K562 (cell line): ENCODE measurements around the gene SMIM13. TPM values are rescaled to one million over a fixed set of nuclear protein-coding genes. Genes with fewer than 3 reads are reported as not detected.
A peak's percentile ranks its signal among the peaks of the same experiment; 100 is the strongest.

ENCODE experiments used
- ATAC-seq: fragments of 200-7000 bp; cut with Tn5 transposase; 3 replicates; pipeline ENCODE4 v1.9.1; 2020; ENCODE audit warnings: moderate library complexity
- Bru-seq: library from RNA; stranded (reverse); fragments of 400-500 nt; gene quantifications from one replicate; lab custom pipeline; 2021; lab: Mats Ljungman, UMichigan
- BruChase-seq, 2 experiments: library from RNA; stranded (reverse); fragments of 400-500 nt; gene quantifications; one replicate each; lab custom pipeline; 2021; lab: Mats Ljungman, UMichigan
- BruUV-seq: library from RNA; stranded (reverse); fragments of 400-500 nt; replicated peaks from 2 replicates; lab custom pipeline; 2021; lab: Mats Ljungman, UMichigan
- CTCF ChIA-PET: fragments of 300-600 bp; formaldehyde crosslinking; extraction: SDS; loops from one replicate; lab custom pipeline; 2021; ENCODE audit warnings: low intra/inter-chr PET ratio; lab: Yijun Ruan, JAX
- POLR2A ChIA-PET: fragments of 300-600, 350-650 bp; sonication (Branson Sonifier 250); formaldehyde crosslinking; extraction: SDS; loops from one replicate; lab custom pipeline; 2021; ENCODE audit warnings: antibody characterized with exemption, inconsistent platforms; lab: Yijun Ruan, JAX
- DNase-seq, 4 experiments: peaks; one replicate each; pipeline versions ENCODE4 v3.0.0 to v3.0.0-alpha.2; 2011 to 2018; ENCODE audit warnings: low spot score in 3 of 4, mixed read lengths in 3 of 4; ENCODE audit errors: extremely low read depth in 1 of 4
- FAIRE-seq: peaks from 2 replicates; lab custom pipeline; 2011; peaks lifted over from hg19 to GRCh38; lab: Jason Lieb, UNC
- H2AFZ ChIP-seq: 2 replicates; pipeline ENCODE4 v1.6.0; 2011; ENCODE audit warnings: low read depth, low read length, control low read depth, inconsistent platforms
- H3K27ac ChIP-seq: fragments of 200-600 bp; 3 replicates; pipeline ENCODE4 v1.8.0; 2011; ENCODE audit warnings: low read depth, mild to moderate bottlenecking, control low read depth, inconsistent platforms, low read length, moderate library complexity, mixed read lengths; ENCODE audit errors: extremely low read depth
- H3K27me3 ChIP-seq, 2 experiments: fragments of 300-600 bp in 1 of 2; 2 replicates in 1 of 2; 3 replicates in 1 of 2; pipeline versions ENCODE4 v1.6.0 to v1.8.0; 2011; ENCODE audit warnings: inconsistent platforms in 2 of 2, low read length in 2 of 2, mild to moderate bottlenecking in 1 of 2, mixed read lengths in 1 of 2, moderate library complexity in 1 of 2; ENCODE audit not compliant: control insufficient read depth in 2 of 2, insufficient read depth in 2 of 2
- H3K36me3 ChIP-seq: fragments of 300-600 bp; 3 replicates; pipeline ENCODE4 v1.8.0; 2011; ENCODE audit warnings: mild to moderate bottlenecking, low read length, inconsistent platforms; ENCODE audit not compliant: control insufficient read depth, insufficient read depth
- H3K4me1 ChIP-seq, 2 experiments: fragments of 200-600 bp in 1 of 2; replicated peaks in 1 of 2; 2 replicates in 1 of 2; 3 replicates in 1 of 2; pipeline versions ENCODE4 v1.5.1 to v1.8.0; 2011; ENCODE audit warnings: inconsistent platforms in 2 of 2, low read length in 2 of 2, mild to moderate bottlenecking in 1 of 2, mixed read lengths in 1 of 2, moderate library complexity in 1 of 2; ENCODE audit not compliant: control insufficient read depth in 2 of 2, insufficient read depth in 2 of 2
- H3K4me2 ChIP-seq: 2 replicates; pipeline ENCODE4 v1.6.1; 2011; ENCODE audit warnings: low read length, control low read depth, inconsistent platforms, mixed read lengths; ENCODE audit not compliant: insufficient read depth
- H3K4me3 ChIP-seq: fragments of 200-600 bp; sonication (generic), shearing (Covaris generic); 2 replicates; pipeline ENCODE4 v1.5.1; 2016; ENCODE audit warnings: control low read depth, inconsistent platforms
- H3K79me2 ChIP-seq: fragments of 200-600 bp; 3 replicates; pipeline ENCODE4 v1.8.0; 2011; ENCODE audit warnings: low read length, inconsistent platforms; ENCODE audit not compliant: control insufficient read depth, insufficient read depth
- H3K9ac ChIP-seq, 2 experiments: 2 replicates each; pipeline versions ENCODE4 v1.6.0 to v1.6.1; 2011; ENCODE audit warnings: low read depth in 2 of 2, low read length in 2 of 2, control low read depth in 1 of 2, inconsistent platforms in 1 of 2, mild to moderate bottlenecking in 1 of 2, mixed read lengths in 1 of 2; ENCODE audit not compliant: insufficient read depth in 1 of 2
- H3K9me1 ChIP-seq: one replicate; pipeline ENCODE4 v1.6.0; 2011; ENCODE audit warnings: inconsistent platforms, mild to moderate bottlenecking, low read length, moderate library complexity; ENCODE audit not compliant: control insufficient read depth, insufficient read depth
- H3K9me3 ChIP-seq: replicated peaks from 2 replicates; pipeline ENCODE4 v1.5.1; 2011; ENCODE audit warnings: low read depth, low read length, inconsistent platforms; ENCODE audit not compliant: control insufficient read depth, insufficient read depth
- H4K20me1 ChIP-seq: replicated peaks from 2 replicates; pipeline ENCODE4 v1.6.1; 2011; ENCODE audit warnings: low read length, inconsistent platforms, mixed read lengths; ENCODE audit not compliant: control insufficient read depth, insufficient read depth
- ADNP ChIP-seq: fragments of 200-800 bp; sonication (Bioruptor generic); IDR thresholded peaks from 2 replicates; pipeline ENCODE4 v1.6.1; 2016; ENCODE audit warnings: missing genetic modification characterization, missing compliant biosample characterization
- CTCFL ChIP-seq: IDR thresholded peaks from 2 replicates; pipeline ENCODE4 v1.6.1; 2011; ENCODE audit warnings: borderline replicate concordance, low read depth, mild to moderate bottlenecking, moderate library complexity, low read length; ENCODE audit not compliant: insufficient read depth, poor library complexity, severe bottlenecking
- FOXM1 ChIP-seq, 2 experiments: fragments of 450-650 bp in 1 of 2; sonication (generic) in 1 of 2; formaldehyde crosslinking in 1 of 2; IDR thresholded peaks; 2 replicates each; pipeline versions ENCODE4 v1.6.1 to v1.9.0; 2017 to 2022; ENCODE audit warnings: low read depth in 2 of 2, mild to moderate bottlenecking in 2 of 2, missing genetic modification reagents in 1 of 2, moderate library complexity in 1 of 2
- GATA2 ChIP-seq: sonication (generic); formaldehyde crosslinking; IDR thresholded peaks from 2 replicates; pipeline ENCODE4 v1.4.0; 2020; ENCODE audit warnings: mild to moderate bottlenecking, missing genetic modification reagents
- GATAD2A ChIP-seq: fragments of 450-650 bp; IDR thresholded peaks from 2 replicates; pipeline ENCODE4 v1.6.1; 2017
- LARP7 ChIP-seq: fragments of 450-650 bp; IDR thresholded peaks from 2 replicates; pipeline ENCODE4 v1.6.1; 2016
- MTA3 ChIP-seq: fragments of 450-650 bp; formaldehyde crosslinking; IDR thresholded peaks from 2 replicates; pipeline ENCODE4 v1.6.1; 2017; ENCODE audit warnings: mild to moderate bottlenecking, borderline replicate concordance
- PTRF ChIP-seq: fragments of 450-650 bp; IDR thresholded peaks from 2 replicates; pipeline ENCODE4 v1.6.1; 2016; ENCODE audit warnings: mild to moderate bottlenecking, missing genetic modification characterization, missing compliant biosample characterization
- SNIP1 ChIP-seq: fragments of 450-650 bp; IDR thresholded peaks from 2 replicates; pipeline ENCODE4 v1.7.1; 2017; ENCODE audit warnings: low read depth, mild to moderate bottlenecking
- TCF7L2 ChIP-seq: fragments of 150-350 bp; IDR thresholded peaks from 2 replicates; pipeline ENCODE4 v1.6.1; 2016; ENCODE audit warnings: low read depth, mild to moderate bottlenecking, low read length, moderate library complexity
- TRIM28 ChIP-seq: fragments of 450-650 bp; IDR thresholded peaks from 2 replicates; pipeline ENCODE4 v1.6.1; 2017
- ZFP91 ChIP-seq: sonication (generic); formaldehyde crosslinking; IDR thresholded peaks from 2 replicates; pipeline ENCODE4 v1.8.0; 2022; ENCODE audit warnings: mild to moderate bottlenecking, missing genetic modification reagents
- WGBS: fragments of 100-300 bp; shearing (Covaris generic); methylation state at CpG from one replicate; pipeline ENCODE4 v1.1.6; 2016; ENCODE audit warnings: low coverage, mixed read lengths; ENCODE audit not compliant: insufficient coverage; ENCODE audit errors: missing lambda C conversion rate; 5-methylcytosine and 5-hydroxymethylcytosine counted together
- in situ Hi-C: fragments of 300-500 bp; cut with MboI; formaldehyde crosslinking; loops from 4 replicates; pipeline ENCODE4 v1.15.0; 2018; ENCODE audit warnings: inconsistent platforms, mixed read lengths
- intact Hi-C: fragments of 100-400 bp; cut with micrococcal nuclease; formaldehyde crosslinking; loops from 2 replicates; pipeline ENCODE4 v1.14.2; 2022
- long read RNA-seq, 3 experiments: library from polyadenylated mRNA in 2 of 3; library from RNA in 1 of 3; unstranded in 2 of 3; stranded (forward) in 1 of 3; transcript quantifications; one replicate each; pipeline ENCODE4 v2.0.0, GENCODE V29; 2019 to 2022
- polyA minus RNA-seq, 3 experiments: library from RNA; depleted of rRNA, polyadenylated mRNA; stranded (reverse); fragments of >200 nt; gene quantifications; 2 replicates each; pipeline ENCODE4 v1.2.3, GENCODE V29; 2011
- polyA plus RNA-seq, 8 experiments: library from polyadenylated mRNA; depleted of rRNA in 4 of 8; stranded (reverse) in 5 of 8; unstranded in 3 of 8; fragments of >200 nt; fragmentation: Nextera tagmentation in 2 of 8; fragmentation: Illumina TruSeq in 1 of 8; extraction: Ambion mirVana in 2 of 8; extraction: Trizol in 1 of 8; gene quantifications; 2 replicates each; pipeline versions ENCODE4 v1.2.1 to v1.2.3, GENCODE V29; 2011 to 2014; ENCODE audit warnings: inconsistent platforms in 1 of 8, missing spikeins in 1 of 8
- total RNA-seq, 7 experiments: library from RNA; depleted of rRNA in 6 of 7; stranded (reverse); fragments of >200 nt in 6 of 7; fragmentation: Illumina TruSeq in 2 of 7; extraction: Trizol in 2 of 7; gene quantifications; 2 replicates each; pipeline versions ENCODE4 v1.2.1 to v1.2.3, GENCODE V29; 2011 to 2021; ENCODE audit warnings: low replicate concordance in 1 of 7

SMIM13 gene
- total RNA-seq (2011; cell fraction: chromatin; rRNA removed; ENCODE audit: low replicate concordance), result 4.2 and 16.1 TPM in 2 replicates
- 2.2 and 3.4 TPM in 2 replicates for total RNA-seq (2011; cell fraction: nucleolus; rRNA removed)
- 9.5 and 15.3 TPM in 2 replicates for total RNA-seq (2011; cell fraction: nucleoplasm; rRNA removed)
- total RNA-seq (2014; rRNA removed), result 10.1 and 11.7 TPM in 2 replicates
- total RNA-seq (2014; rRNA removed; fragmentation: Illumina TruSeq; extraction: Trizol), result 21.5 and 23.7 TPM in 2 replicates
- 12.1 and 13.0 TPM in 2 replicates for total RNA-seq (2015; rRNA removed; fragmentation: Illumina TruSeq; extraction: Trizol)
- 23.0 and 24.8 TPM in 2 replicates for total RNA-seq (2021)
- 7.1 and 8.9 TPM in 2 replicates for polyA plus RNA-seq (2011; rRNA removed)
- polyA plus RNA-seq (2011; cell fraction: cytosol; rRNA removed), result 1.7 and 3.4 TPM in 2 replicates
- polyA plus RNA-seq (2011; cell fraction: nucleus; rRNA removed), result 2.4 and 3.3 TPM in 2 replicates
- polyA plus RNA-seq (2012), result 12.6 and 15.8 TPM in 2 replicates
- polyA plus RNA-seq (2014; fragmentation: Illumina TruSeq; extraction: Trizol), result 14.5 and 15.2 TPM in 2 replicates
- polyA plus RNA-seq (2014; fragmentation: Nextera tagmentation; extraction: Ambion mirVana), result 1 to 10 TPM; 5.5 to 7.2 TPM
- polyA plus RNA-seq (2014; rRNA removed), result 7.7 and 8.7 TPM in 2 replicates
- 13.3 and 17.7 TPM in 2 replicates for polyA minus RNA-seq (2011; rRNA and poly(A)+ RNA removed)
- 7.8 and 8.5 TPM in 2 replicates for polyA minus RNA-seq (2011; cell fraction: cytosol; rRNA and poly(A)+ RNA removed)
- 2.8 and 5.9 TPM in 2 replicates for polyA minus RNA-seq (2011; cell fraction: nucleus; rRNA and poly(A)+ RNA removed)
- Bru-seq, nascent RNA, result percentile 87 among the genes with signal in this experiment
- percentile 83 among the genes with signal in this experiment for BruChase-seq, experiment 1, labeled RNA remaining after a 2-hour chase
- BruChase-seq, experiment 2, labeled RNA remaining after a 6-hour chase, result percentile 80 among the genes with signal in this experiment
- long read RNA-seq, experiment 1, full-length matches to known transcripts, result 57 of 76 reads
- long read RNA-seq, experiment 1, partial matches to known transcripts, result 8 of 76 reads
- long read RNA-seq, experiment 1, other reads (novel, unspliced or antisense), result 11 of 76 reads
- long read RNA-seq, experiment 2, full-length matches to known transcripts, result 11 of 29 reads
- long read RNA-seq, experiment 2, partial matches to known transcripts, result 0 of 29 reads
- long read RNA-seq, experiment 2, other reads (novel, unspliced or antisense), result 18 of 29 reads
- long read RNA-seq, experiment 3, full-length matches to known transcripts, result 8 of 10 reads
- long read RNA-seq, experiment 3, partial matches to known transcripts, result 0 of 10 reads
- long read RNA-seq, experiment 3, other reads (novel, unspliced or antisense), result 2 of 10 reads

GRCh38 chr6:11093626-11094410 is at the start of gene SMIM13:
Gene SMIM13 (plus strand): TSS chr6:11093834. CDS start chr6:11094314, 480 bp downstream.
- H3K9me3 ChIP-seq, result no peaks in the 10 kb centered on the region
- intact Hi-C loops, result no loop called here
- no peaks in the 10 kb centered on the region for H4K20me1 ChIP-seq
- no peaks in the 10 kb centered on the region; the same call in 2 of the 3 replicates for H3K36me3 ChIP-seq
- in situ Hi-C loops, result no loop called here
- CTCF ChIA-PET, result interaction anchor here (0.9 to 1.6 kb wide), 2 partner anchors 50 to 51 kb away, joined by 3 to 6 read pairs; no protein-coding TSS in a partner anchor
- peak within 1 kb of the TSS; percentile 97 for H3K4me2 ChIP-seq
- FAIRE-seq, result peak; percentile 86
- DNase-seq, result peak; percentile 95 to 99 (median 96)
- no TSS peak for BruUV-seq
- peak; percentile 95 for ATAC-seq
- under 1% methylated on average over 63 of the region's 90 CpGs for WGBS
- H2AFZ ChIP-seq, result peak within 1 kb of the TSS; percentile 97
- no peaks in the 10 kb centered on the region for H3K27me3 ChIP-seq
- H3K9me1 ChIP-seq, result no peaks in the 10 kb centered on the region
- H3K4me1 ChIP-seq, result peaks cover 12 to 15% of the 10 kb centered on the region in 2 experiments
- peak within 1 kb of the TSS; percentile 92 to 98 for H3K9ac ChIP-seq
- peaks cover 47% of the 10 kb centered on the region for H3K79me2 ChIP-seq
- POLR2A ChIA-PET, result interaction anchor here (0.6 to 3.2 kb wide), 15 partner anchors 8 to 632 kb away, joined by 3 to 24 read pairs (median 3); partner anchors contain the start of gene SYCP2L
- peak within 1 kb of the TSS; percentile 68 for H3K4me3 ChIP-seq
- peak within 1 kb of the TSS; percentile 91 for H3K27ac ChIP-seq
- no peak for TF ChIP-seq SNIP1
- peak; percentile 58; the same call in 1 of the 2 replicates for TF ChIP-seq TCF7L2
- no peak for TF ChIP-seq FOXM1 (IDR thresholded peaks at IDR 0.05; ENCODE audit: low read depth)
- TF ChIP-seq FOXM1 (CRISPR knock-in tag; IDR thresholded peaks at IDR 0.05; ENCODE audit: low read depth), result no peak
- TF ChIP-seq GATA2 (CRISPR knock-in tag), result no peak
- peak; percentile 89; the same call in 1 of the 2 replicates for TF ChIP-seq MTA3
- TF ChIP-seq ZFP91 (CRISPR knock-in tag), result no peak
- TF ChIP-seq GATAD2A, result no peak
- no peak for TF ChIP-seq ADNP (tag)
- TF ChIP-seq LARP7, result no peak
- TF ChIP-seq TRIM28, result peak; percentile 96
- no peak for TF ChIP-seq PTRF
- peak; percentile 95 for TF ChIP-seq CTCFL
